NCI-H2171 (cell line): ENCODE results near the gene ALOX12B.
"Not testable (repeated sequence)": the region's sequence is repeated elsewhere in the genome, so short reads cannot be mapped to it uniquely, and the experiment has no call there.

Source experiments
- DNase-seq: peaks from one replicate; lab custom pipeline; 2025; lab: John Stamatoyannopoulos, UW

The ALOX12B gene

DNA sequence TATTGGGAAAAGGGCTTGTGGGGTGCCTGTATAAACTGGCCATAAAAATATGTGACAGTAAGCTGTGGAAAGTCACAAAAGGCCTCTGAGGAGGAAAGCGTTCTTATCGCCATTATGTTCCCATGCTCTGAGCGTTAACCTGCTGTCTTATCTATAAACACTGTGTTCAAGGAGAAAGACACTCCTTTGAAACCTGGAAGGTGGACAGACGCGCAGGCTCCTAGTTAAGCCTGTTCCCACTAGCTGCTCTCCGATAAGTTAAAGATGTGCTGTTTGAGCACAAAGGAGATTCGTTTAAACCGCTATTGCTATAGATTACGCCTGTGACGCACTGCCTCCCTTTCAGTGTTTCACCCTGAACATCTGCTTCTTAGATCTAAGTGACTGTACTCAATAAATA is 5.2 kb downstream of the ALOX12B start:
- DNase-seq, result no peak

GRCh38 chr17:8081876-8082275 is 5.6 kb downstream of the ALOX12B start:
- no peak for DNase-seq

DNA sequence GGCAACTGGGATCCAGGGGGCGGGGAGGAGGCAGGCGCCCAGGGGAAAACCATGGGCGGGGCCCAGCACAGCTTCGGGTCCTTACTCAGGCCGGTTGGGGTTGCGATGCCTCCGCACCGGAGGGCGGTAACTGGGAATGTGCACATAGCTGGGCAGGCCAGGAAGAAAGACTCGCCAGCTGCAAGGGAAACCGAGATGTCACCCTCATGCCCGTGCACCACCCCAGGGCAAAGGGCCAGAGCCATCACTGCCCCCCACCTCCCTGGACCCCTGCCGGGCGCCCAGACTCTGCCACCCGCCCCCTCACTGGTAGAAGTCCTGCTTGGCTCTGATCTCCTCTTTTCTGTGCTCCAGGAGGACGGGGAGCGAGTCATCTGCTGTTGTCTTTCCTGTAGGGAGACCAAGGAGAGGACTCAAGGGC is 6.7 kb downstream of the ALOX12B start:
- no peak for DNase-seq

- no peak for DNase-seq
Measured at GRCh38 chr17:8080208-8080798, 7.2 kb downstream of the ALOX12B start.

GRCh38 chr17:8079291-8080207 is 8.0 kb downstream of the ALOX12B start:
- DNase-seq, result peak; percentile 88

GRCh38 chr17:8077939-8078338 is 9.6 kb downstream of the ALOX12B start:
- DNase-seq, result not testable (repeated sequence)

DNA sequence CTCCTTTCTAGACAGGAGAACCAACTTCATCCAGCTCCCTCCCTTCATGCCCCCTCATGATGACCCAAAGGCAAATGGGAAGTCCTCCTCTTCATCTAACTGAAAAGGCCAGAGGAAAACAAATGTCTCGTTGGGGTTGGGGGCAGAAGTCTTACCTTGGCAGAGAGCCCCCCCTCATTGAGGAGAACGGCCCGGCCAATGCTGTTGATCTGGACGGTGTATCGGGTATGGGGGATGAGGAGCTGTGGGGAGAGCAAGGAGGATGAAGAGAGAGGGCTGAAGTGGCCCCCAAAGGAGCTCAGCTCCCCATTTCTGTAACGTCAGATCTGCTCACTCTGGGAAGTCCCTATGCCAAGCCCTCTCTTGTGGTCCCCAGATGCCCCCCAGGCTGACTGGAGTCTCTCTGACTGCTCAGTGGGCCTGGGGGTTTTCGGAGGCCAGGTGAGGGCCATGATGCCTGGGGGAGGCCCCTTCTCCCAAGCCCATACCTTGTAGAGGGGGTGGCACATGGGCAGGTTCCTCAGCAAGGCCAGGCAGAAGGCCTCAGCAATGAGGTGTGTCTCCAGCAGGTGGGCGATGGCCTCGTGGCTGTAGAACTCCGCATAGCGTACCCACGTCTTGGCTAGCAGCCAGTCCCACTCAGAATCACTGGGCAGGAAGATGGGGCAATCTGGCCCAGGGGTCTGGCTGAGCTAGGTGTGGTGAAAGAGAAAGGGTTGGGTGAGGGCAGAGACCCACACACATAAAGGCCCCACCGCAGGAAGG is 10.8 kb downstream of the ALOX12B start:
- DNase-seq, result no peak

GRCh38 chr17:8075574-8076342 is 11.8 kb downstream of the ALOX12B start:
- DNase-seq, result no peak

DNA sequence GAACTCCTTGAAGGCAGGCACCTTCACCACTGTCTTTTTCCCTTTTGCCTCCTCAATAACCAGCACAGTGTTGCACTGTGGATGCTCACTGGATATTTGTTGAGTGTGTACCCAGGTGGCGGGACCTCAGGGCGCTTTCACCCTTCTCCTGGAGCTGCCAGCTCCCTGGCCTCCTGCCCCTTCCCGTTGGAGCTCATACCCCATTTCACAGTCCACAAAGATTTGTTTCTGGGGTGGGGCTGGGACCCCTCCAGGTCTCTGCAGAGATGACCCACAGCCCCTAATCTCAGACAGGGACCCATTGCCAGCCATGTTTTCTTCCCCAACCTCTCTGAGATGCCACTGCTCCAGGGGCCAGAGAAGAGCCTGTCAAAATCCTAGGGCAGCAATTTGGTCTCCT is 12.4 kb downstream of the ALOX12B start:
- DNase-seq, result no peak

DNA sequence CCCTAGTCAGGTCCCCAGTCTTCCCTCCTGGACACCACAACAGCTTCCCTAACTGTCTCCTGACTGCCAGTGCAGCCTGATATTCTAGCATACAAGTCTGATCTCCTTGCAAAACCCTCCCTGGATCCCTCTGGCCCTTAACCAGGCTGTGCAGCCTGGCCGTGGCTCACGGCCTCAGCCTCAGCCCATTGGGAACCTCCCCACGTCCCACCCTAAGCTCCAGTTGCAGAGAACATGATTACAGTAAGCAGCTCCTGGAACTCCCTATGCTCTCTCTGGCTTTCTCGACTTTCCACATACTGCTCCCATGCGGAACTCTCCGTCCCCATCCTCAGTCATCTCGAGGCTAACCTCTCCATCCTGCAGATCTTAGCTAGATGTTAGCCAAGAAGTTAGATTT is 13.0 kb downstream of the ALOX12B start:
- no peak for DNase-seq

DNA sequence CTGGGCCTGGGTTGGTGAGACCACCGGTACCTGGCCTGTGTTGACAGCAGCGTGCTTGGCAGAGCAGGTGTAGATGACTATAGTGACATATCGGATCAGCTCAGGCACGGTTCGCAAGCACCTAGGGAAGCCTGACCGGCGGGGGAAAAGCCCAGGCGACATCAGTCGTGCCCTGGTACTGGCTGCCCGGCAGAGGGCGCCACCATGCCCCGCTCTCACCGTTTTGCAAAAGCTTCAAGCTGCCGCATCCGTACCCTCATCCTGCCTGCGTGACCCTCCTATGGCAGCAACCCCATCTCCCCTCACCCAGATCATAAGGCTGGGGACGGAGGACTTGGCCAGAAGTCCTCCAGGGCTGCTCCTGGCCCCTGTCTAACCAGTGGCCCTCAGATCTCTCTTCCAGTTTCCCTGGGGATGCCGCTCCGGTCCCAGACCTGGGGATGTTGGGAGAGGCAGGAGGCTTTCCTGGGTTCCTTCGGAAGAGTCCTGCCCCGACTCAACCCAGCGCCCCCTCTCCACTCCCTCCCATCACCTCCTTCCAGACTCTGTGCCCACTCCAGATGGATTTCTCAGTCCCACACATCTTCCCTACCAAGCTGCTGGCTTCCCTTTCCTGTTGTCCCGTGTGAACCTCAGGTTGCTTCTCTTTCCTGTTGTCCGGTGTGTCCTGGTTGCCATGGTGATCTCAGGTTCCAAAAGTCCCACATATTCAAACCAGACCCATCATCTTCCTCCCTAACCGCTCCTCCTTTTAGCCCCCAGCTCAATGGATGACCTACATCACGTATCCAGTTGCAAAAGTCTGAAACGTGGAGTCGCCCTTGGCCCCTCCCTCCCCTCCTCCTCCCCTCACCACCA is 13.7 kb downstream of the ALOX12B start:
- DNase-seq, result peak; percentile 32

DNA sequence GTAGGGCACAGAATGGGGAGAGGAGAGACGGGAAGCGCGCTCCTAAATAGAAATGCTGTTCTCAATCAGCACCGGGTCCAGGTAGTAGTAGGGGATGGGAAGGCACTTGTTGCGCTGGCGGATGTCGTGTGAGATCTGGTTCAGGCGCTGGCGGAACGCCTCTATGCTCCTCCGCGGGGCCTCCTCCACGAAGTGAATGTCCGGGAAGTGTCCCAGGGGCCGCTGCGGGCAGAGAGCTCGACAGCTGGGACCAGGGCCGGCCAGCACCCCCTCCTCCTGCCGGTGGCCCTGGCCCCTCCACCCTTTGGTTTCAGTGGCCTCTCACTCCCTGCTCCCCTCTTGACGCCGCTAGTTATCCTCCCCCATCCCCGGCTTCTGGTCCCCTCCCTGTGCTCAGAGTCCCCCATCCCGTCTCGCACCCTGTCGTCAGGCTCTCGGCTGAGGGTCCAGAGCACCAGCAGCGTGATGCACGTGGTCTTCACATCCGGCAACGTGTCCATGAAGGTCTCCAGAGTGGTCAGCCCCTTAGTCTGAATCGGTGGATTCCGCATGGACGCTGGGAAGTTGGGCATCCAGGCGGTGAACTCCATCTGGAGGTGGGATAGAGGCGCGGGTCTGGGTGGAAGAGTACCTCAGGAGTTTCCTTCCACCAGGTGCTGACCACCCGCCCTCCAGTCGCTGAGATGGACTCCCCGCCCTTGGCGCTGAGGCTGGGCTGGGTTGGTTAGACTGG is 14.6 kb downstream of the ALOX12B start:
- DNase-seq, result no peak

DNA sequence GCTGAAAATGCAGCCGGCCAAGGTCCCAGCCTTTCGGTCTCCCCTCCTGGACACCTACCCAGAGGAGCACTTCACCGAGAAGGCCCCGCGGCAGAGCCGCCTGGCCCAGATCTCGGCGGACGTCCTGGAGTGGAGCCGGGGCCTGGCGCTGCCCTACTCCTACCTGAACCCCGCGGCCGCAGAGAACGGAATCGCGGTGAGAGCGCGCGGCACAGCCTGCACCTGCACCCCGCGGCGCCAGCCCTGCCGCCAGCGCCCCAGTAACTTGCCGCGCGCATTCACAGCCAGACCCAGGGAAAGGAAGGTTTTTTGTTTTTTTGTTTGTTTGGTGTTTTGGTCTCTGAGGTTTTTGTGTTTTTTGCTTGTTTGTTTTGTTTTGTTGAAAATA is 15.2 kb downstream of the ALOX12B start:
- no peak for DNase-seq

DNA sequence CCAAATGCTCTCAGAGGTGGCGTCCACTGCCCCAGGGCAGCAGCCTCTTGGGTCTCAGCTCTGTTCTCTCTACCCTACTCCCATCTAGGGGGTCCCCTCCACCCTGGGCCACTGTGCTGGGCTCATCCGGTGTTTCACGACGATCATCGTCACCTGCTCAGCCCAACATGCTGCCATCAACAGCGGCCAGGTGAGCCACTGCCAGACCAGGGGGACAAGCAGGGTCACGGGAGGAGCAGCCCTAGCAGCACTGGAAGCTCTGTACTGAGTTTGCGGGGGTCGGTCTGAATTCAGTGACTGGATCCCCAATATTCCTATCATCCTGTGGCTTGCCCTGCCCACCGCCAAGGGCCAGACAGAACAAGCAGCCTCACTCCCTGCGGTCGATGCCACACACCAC is 16.0 kb downstream of the ALOX12B start:
- no peak for DNase-seq

DNA sequence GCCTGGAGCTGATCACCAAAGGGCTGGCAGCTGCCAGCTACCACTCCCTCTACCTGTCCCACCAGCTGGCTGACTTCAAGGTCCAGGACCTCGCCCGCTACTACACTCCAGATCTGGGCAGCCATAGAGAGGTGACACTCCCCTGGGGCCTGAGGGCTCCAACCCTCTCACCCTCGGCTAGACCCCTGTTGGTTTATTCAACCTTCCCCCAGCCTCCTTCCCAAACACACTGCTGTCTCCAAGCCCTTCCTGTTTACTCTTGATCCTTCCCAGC is 18.0 kb downstream of the ALOX12B start:
- DNase-seq, result no peak

DNA sequence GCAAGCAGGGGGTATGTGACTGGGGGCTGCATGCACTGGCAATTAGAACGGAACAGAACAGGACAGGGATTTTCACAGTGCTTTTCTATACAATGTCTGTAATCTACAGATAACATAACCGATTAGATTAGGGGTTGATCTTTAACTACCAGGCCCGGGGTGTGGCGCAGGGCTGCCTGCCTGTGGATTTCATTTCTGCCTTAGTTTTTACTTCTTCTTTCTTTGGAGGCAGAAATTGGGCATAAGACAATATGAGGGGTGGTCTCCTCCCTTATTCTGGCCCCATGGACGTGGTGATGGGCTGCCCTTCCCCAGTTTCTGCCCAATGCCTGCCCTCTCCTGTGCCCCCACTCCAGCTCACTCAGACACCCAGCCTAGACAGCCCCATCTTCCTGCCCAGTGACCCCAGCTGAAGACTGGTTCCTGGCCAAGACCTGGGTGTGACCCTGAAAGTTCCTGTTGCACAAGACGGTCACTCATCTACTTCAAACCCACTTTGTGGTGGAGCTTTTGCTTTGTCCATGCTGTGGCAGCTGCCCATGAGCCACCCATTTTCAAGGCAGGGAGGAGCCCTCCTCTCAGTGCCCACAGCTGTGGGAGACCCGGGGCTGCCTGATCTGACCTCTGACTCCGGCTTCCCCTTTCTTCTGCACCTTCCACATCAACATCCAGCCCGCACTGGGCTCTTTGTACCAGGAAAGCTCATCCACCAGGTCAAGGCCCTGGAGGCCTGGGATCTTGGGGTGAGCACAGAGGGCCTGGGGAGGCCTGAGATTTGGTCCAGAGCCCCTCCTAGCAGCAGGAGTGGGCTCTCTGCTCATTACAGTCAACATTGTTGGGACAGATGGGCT is 18.6 kb downstream of the ALOX12B start:
- no peak for DNase-seq

DNA sequence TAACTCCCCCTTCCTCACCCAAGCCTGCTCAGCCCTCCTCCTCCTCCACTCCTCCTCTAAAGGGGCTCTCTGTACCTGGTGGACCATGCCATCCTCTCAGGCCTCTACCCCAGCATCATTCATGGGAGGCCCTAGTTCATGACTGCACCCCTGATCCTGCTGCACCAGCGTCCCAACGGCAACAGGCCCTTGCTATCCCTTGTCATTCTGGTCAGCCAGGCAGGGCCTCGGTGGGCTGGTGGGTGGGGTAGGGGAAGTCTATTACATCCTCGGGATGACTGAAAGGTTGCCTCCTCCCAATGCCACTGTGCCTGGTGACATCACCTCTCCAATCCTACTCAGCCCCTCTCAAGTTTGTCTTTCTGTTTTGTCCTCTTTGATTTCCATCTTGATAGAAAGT is 19.7 kb downstream of the ALOX12B start:
- DNase-seq, result no peak

DNA sequence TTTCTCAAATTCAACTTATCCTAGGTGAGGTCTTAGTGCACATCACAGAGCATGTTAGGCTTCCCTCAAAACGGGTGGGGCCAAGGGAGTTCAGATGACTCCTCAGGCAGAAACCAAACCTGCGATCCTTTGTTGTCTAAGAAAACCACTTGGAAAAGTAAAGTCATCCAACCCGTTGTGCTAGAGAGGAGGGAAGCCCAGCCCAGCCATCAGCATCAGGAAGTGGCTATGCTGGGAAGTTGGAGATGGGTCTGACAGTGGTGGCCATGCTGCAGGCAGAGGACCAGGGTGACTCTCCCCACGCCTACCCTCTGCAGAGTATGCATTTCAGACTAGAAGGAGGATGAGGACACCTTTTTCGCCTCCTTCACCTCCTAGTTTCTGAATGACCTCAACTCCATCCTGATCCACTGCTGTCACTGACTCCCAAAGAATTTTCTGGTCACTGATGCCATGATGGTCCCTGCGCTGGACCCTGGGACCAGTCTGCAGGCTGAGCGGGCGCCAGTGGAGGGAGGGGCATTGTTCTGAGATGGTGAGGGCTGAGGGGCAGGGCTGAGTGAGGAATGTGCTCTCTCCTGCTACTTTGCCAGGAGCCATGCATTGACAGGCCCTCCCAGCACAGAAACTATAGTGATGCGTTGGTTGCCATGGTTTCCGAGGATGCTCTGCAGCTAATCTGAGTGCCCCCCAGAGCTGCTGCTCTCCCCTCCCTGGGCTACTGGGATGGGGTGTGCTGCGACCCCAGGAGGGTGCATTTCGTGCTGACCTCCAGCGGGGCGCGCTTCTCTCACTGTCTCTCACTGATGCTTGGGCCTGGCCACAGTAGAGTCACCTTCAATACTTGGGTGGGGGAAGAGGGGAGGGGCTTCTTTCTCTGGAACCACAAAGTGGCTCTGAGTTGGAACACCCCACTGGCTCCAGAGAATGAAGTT is 20.4 kb downstream of the ALOX12B start:
- no peak for DNase-seq
